Hepatocyte (in vitro differentiated cells): Measurements from ENCODE around the gene IRF8. TPM values are rescaled to one million over a fixed set of nuclear protein-coding genes. Genes with fewer than 3 reads are reported as not detected.

Experiments used
- DNase-seq: peaks from one replicate; pipeline ENCODE4 v3.0.0-alpha.2; 2016; ENCODE audit warnings: low spot score
- H2AFZ ChIP-seq: fragments of 200-600 bp; sonication (generic); 2 replicates; pipeline ENCODE4 v1.6.0; 2016; ENCODE audit warnings: antibody characterized with exemption, mild to moderate bottlenecking
- H3K27ac ChIP-seq: fragments of 200-600 bp; sonication (generic); 2 replicates; pipeline ENCODE4 v1.5.1; 2016; ENCODE audit warnings: mild to moderate bottlenecking
- H3K27me3 ChIP-seq: fragments of 200-600 bp; sonication (generic); 2 replicates; pipeline ENCODE4 v1.6.1; 2016
- H3K36me3 ChIP-seq: fragments of 200-600 bp; sonication (generic); replicated peaks from 2 replicates; pipeline ENCODE4 v1.5.1; 2016; ENCODE audit warnings: low read depth; ENCODE audit not compliant: insufficient read depth
- H3K4me1 ChIP-seq: fragments of 200-600 bp; sonication (generic); 2 replicates; pipeline ENCODE4 v1.5.1; 2016; ENCODE audit warnings: mild to moderate bottlenecking, moderate library complexity; ENCODE audit not compliant: insufficient read depth
- H3K4me2 ChIP-seq: fragments of 200-600 bp; sonication (generic); 2 replicates; pipeline ENCODE4 v1.6.0; 2016
- H3K4me3 ChIP-seq: fragments of 200-600 bp; sonication (generic); 2 replicates; pipeline ENCODE4 v1.5.1; 2016; ENCODE audit warnings: mild to moderate bottlenecking
- H3K79me2 ChIP-seq: fragments of 200-600 bp; sonication (generic); 2 replicates; pipeline ENCODE4 v1.6.0; 2017; ENCODE audit warnings: mild to moderate bottlenecking
- H3K9me2 ChIP-seq: fragments of 200-600 bp; sonication (generic); replicated peaks from 2 replicates; pipeline ENCODE4 v1.6.0; 2017; ENCODE audit warnings: mild to moderate bottlenecking; ENCODE audit not compliant: insufficient read depth
- H3K9me3 ChIP-seq: fragments of 200-600 bp; sonication (generic); 2 replicates; pipeline ENCODE4 v1.5.1; 2016; ENCODE audit warnings: low read depth, mild to moderate bottlenecking
- H4K20me1 ChIP-seq: fragments of 200-600 bp; sonication (generic); 2 replicates; pipeline ENCODE4 v1.6.0; 2016; ENCODE audit warnings: mild to moderate bottlenecking; ENCODE audit not compliant: insufficient read depth, poor library complexity, severe bottlenecking
- CTCF ChIP-seq: fragments of 200-600 bp; sonication (generic); IDR thresholded peaks from 2 replicates; pipeline ENCODE4 v1.5.1; 2016; ENCODE audit warnings: antibody characterized with exemption, mild to moderate bottlenecking; ENCODE audit not compliant: poor library complexity
- EZH2 ChIP-seq: fragments of 200-600 bp; sonication (generic); IDR thresholded peaks from 2 replicates; pipeline ENCODE4 v1.6.1; 2016; ENCODE audit warnings: antibody characterized with exemption, mild to moderate bottlenecking, borderline replicate concordance
- EZH2phosphoT487 ChIP-seq: fragments of 200-600 bp; sonication (generic); IDR thresholded peaks from one replicate; pipeline ENCODE4 v1.6.1; 2018; ENCODE audit warnings: antibody characterized with exemption, mild to moderate bottlenecking, low read depth, moderate library complexity; ENCODE audit not compliant: unreplicated experiment, severe bottlenecking
- WGBS: methylation state at CpG from one replicate; pipeline ENCODE4 v1.1.6; 2016; ENCODE audit warnings: low lambda C conversion rate; ENCODE audit errors: missing lambda C conversion rate; 5-methylcytosine and 5-hydroxymethylcytosine counted together
- polyA plus RNA-seq: library from polyadenylated mRNA; unstranded; fragments of >200 nt; fragmentation: Nextera tagmentation; extraction: Ambion mirVana; gene quantifications from 2 replicates; pipeline ENCODE4 v1.2.1, GENCODE V29; 2016
- total RNA-seq: library from RNA; depleted of rRNA; stranded (reverse); fragments of >200 nt; gene quantifications from 2 replicates; pipeline ENCODE4 v1.2.3, GENCODE V29; 2014

IRF8 gene
- total and polyA plus RNA-seq, 2 experiments from 2014 or later = 6.9 to 8.4 TPM

- Histone ChIP-seq H3K4me3 (no peak overlapping the region), H3K27me3 (peaks cover 6% of the 10 kb centered on the region), H2AFZ (no peak overlapping the region), H3K4me1 (no peaks in the 10 kb centered on the region), H3K27ac (no peak overlapping the region), H3K9me2 (no peaks in the 10 kb centered on the region), H3K79me2 (no peaks in the 10 kb centered on the region), H3K9me3 (no peaks in the 10 kb centered on the region), H3K36me3 (no peaks in the 10 kb centered on the region), H4K20me1 (no peaks in the 10 kb centered on the region), H3K4me2 (no peak overlapping the region)
- no peak for DNase-seq
- TF ChIP-seq CTCF = no peak
- TF ChIP-seq EZH2 = no peak
- no peak for TF ChIP-seq EZH2phosphoT487
- WGBS = 88% methylated on average over 5 of the region's 5 CpGs
These were observed 20.6 kb upstream of the IRF8 start for GRCh38 chr16:85878407-85878806.

GRCh38 chr16:85878875-85879274 is 20.1 kb upstream of the IRF8 start:
- H3K9me2 ChIP-seq = no peaks in the 10 kb centered on the region
- no peaks in the 10 kb centered on the region for H3K4me1 ChIP-seq
- no peaks in the 10 kb centered on the region for H4K20me1 ChIP-seq
- TF ChIP-seq EZH2 = no peak
- no peak for TF ChIP-seq EZH2phosphoT487
- no peak for TF ChIP-seq CTCF
- no peak overlapping the region for H3K4me3 ChIP-seq
- H3K9me3 ChIP-seq = no peaks in the 10 kb centered on the region
- H3K36me3 ChIP-seq = no peaks in the 10 kb centered on the region
- peaks cover 11% of the 10 kb centered on the region for H3K27me3 ChIP-seq
- 57% methylated on average over 5 of the region's 5 CpGs for WGBS
- DNase-seq = no peak
- no peaks in the 10 kb centered on the region for H3K79me2 ChIP-seq
- no peak overlapping the region for H2AFZ ChIP-seq
- H3K27ac ChIP-seq = no peak overlapping the region
- H3K4me2 ChIP-seq = no peak overlapping the region

GRCh38 chr16:85879549-85879948 is 19.4 kb upstream of the IRF8 start:
- no peak overlapping the region for H3K27ac ChIP-seq
- TF ChIP-seq CTCF = no peak
- no peak for TF ChIP-seq EZH2phosphoT487
- TF ChIP-seq EZH2 = no peak
- peaks cover 17% of the 10 kb centered on the region for H3K27me3 ChIP-seq
- H3K9me3 ChIP-seq = no peaks in the 10 kb centered on the region
- no peak overlapping the region for H3K4me2 ChIP-seq
- H3K36me3 ChIP-seq = no peaks in the 10 kb centered on the region
- H2AFZ ChIP-seq = no peak overlapping the region
- WGBS = 72% methylated on average over 6 of the region's 6 CpGs
- no peaks in the 10 kb centered on the region for H4K20me1 ChIP-seq
- DNase-seq = no peak
- H3K9me2 ChIP-seq = no peaks in the 10 kb centered on the region
- H3K79me2 ChIP-seq = no peaks in the 10 kb centered on the region
- H3K4me1 ChIP-seq = no peaks in the 10 kb centered on the region
- H3K4me3 ChIP-seq = no peak overlapping the region
